Ishikawa (cell line): ENCODE results near the gene ADD1.

Experiments
- CEBPB ChIP-seq: IDR thresholded peaks from 2 replicates; pipeline ENCODE4 v1.6.1; 2012
- CREB1 ChIP-seq: IDR thresholded peaks from 2 replicates; pipeline ENCODE4 v1.6.1; 2012; ENCODE audit warnings: low read depth
- EGR1 ChIP-seq: IDR thresholded peaks from 2 replicates; pipeline ENCODE4 v1.6.1; 2012
- EP300 ChIP-seq: IDR thresholded peaks from 2 replicates; pipeline ENCODE4 v1.6.1; 2012; ENCODE audit warnings: borderline replicate concordance
- FOXM1 ChIP-seq: IDR thresholded peaks from 2 replicates; pipeline ENCODE4 v1.6.1; 2012; ENCODE audit warnings: low read depth, borderline replicate concordance
- MAX ChIP-seq: IDR thresholded peaks from 2 replicates; pipeline ENCODE4 v1.6.1; 2012
- NFIC ChIP-seq: IDR thresholded peaks from 2 replicates; pipeline ENCODE4 v1.6.1; 2012
- RAD21 ChIP-seq: IDR thresholded peaks from 2 replicates; pipeline ENCODE4 v1.6.1; 2012; ENCODE audit warnings: low read depth
- REST ChIP-seq: IDR thresholded peaks from 2 replicates; pipeline ENCODE4 v1.6.1; 2012; ENCODE audit warnings: low read depth, mild to moderate bottlenecking
- TAF1 ChIP-seq: IDR thresholded peaks from 2 replicates; pipeline ENCODE4 v1.6.1; 2012; ENCODE audit warnings: low read depth, mild to moderate bottlenecking
- TCF12 ChIP-seq: IDR thresholded peaks from 2 replicates; pipeline ENCODE4 v1.6.1; 2012; ENCODE audit warnings: low read depth
- TEAD4 ChIP-seq: IDR thresholded peaks from 2 replicates; pipeline ENCODE4 v1.6.1; 2012
- USF1 ChIP-seq: IDR thresholded peaks from 2 replicates; pipeline ENCODE4 v1.6.1; 2012
- YY1 ChIP-seq: IDR thresholded peaks from 2 replicates; pipeline ENCODE4 v1.6.1; 2012; ENCODE audit warnings: low read depth
- ZBTB7A ChIP-seq: IDR thresholded peaks from 2 replicates; pipeline ENCODE4 v1.6.1; 2012; ENCODE audit warnings: low read depth

Gene ADD1

DNA sequence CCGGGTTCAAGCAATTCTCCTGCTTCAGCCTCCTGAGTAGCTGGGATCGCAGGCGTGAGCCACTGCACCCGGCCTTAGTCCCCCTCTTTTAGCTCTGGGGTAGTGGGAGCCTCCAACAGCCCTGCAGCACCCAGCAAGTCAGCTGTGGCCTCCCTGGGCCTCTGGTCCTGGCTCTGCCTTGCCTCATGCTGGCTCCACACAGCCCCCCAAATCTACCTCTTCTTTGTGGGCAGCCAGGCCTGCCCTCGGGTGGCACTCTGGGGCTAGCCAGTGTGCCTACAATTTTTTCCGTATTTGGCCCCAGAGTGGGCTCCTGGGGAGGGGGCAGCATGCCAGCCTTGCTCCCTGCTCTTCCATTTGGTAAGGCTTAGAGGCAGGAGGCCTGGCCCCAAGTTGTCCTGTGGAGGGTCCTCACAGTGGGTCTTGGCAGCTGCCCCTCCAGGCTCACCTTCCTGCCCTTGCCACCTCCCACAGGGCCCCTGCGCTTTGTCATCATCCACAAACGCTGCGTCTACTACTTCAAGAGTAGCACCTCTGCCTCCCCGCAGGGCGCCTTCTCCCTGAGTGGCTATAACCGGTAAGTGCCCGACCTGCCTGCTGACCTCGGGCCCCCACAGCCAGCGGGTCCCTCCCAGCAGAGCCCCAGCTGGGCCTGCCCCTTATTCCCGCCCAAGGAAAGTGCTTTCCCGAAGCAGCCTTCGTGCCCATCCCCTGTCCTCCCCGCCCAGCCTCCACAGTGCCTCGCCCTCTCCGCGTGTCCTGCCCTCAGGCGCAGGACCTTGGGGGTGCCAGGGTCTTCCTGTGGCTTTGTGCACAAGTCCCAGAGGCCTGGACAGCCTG, 21.0 kb upstream of the ADD1 start:
- TF ChIP-seq YY1 (no peak), ZBTB7A (no peak), EGR1 (no peak), RAD21 (no peak), TEAD4 (no peak), FOXM1 (no peak), MAX (no peak), USF1 (no peak), CEBPB (no peak), TCF12 (no peak), NFIC (no peak), EP300 (no peak), CREB1 (no peak), TAF1 (no peak), REST (no peak)

DNA sequence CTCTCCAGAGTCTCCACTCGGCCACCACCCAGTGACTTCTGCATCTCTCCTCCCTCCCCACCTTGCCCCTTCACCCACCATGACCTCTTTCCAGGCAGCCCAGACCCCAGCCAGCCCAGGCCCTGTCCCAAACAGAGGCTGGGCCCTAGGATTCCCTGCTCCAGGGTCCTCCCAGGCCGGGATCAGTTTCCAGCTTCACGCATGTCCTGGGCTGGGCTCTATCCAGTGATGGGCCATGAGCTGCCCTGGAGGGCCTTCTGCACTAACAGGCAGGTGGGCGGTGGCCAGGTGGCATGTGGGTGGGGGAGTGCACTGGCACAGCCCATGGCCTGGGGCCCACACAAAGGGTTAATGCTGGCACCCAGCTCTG, 20.4 kb upstream of the ADD1 start:
- TF ChIP-seq EP300 (no peak), CREB1 (no peak), YY1 (no peak), TEAD4 (no peak), USF1 (no peak), RAD21 (no peak), TAF1 (no peak), CEBPB (no peak), ZBTB7A (no peak), FOXM1 (no peak), MAX (no peak), TCF12 (no peak), NFIC (no peak), EGR1 (no peak), REST (no peak)

DNA sequence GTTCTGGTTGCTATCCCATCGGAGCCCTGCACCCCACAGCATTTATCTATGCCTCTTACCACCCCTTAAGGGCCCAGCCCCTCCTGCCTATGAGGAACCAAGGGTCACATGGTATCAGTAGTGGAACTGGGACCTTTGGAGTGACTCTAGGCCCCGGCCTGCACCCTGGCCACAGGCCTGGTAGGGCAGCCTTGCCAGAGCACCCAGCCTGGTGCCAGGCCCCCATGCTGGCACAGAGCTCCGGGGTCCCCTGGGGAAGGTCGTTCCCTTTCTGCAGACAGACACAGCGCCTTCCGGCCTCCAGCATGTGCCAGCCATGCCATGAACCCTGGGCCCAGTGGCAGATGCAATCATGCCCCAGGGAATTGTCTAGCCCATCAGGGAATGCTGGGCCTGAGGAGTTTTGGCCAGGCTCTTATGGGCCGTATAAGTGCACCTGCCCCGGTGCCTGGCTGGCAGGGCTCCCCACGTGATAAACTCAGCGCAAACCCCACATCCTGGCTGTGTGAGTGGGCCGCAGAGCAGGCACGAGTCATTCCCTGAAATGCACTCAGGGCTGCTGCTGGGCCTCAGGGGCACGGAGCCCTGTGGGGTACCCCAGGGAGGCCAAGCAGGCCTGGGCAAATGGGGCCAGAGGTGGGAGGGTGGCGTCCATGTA, 19.8 kb upstream of the ADD1 start:
- no peak for TF ChIP-seq YY1
- no peak for TF ChIP-seq REST
- no peak for TF ChIP-seq TEAD4
- TF ChIP-seq ZBTB7A, result no peak
- no peak for TF ChIP-seq USF1
- TF ChIP-seq TCF12, result no peak
- TF ChIP-seq CREB1, result no peak

DNA sequence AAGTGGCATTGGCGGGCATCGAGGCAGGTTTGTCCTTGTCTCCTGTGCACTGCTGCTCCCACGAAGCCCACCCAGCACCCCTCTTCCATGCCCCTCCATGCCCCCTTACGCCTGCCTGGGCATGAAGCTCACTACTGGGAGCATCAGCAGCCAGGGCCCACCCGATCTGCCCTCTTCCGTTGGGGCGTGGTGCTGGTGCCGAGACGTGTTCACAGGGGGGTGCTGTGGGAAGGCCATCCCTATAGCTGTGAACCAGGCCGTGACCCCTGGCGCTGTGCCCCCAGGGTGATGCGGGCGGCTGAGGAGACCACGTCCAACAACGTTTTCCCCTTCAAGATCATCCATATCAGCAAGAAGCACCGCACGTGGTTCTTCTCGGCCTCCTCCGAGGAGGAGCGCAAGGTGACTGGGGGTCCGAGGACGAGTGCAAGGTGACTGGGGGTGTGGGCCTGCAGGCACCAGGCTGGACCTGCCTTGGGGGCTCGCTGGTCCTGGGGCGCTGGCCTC, 19.3 kb upstream of the ADD1 start:
- TF ChIP-seq EGR1 (no peak), USF1 (no peak), ZBTB7A (no peak), EP300 (no peak), TEAD4 (no peak), REST (no peak), YY1 (no peak), TAF1 (no peak), CREB1 (no peak), RAD21 (no peak), FOXM1 (no peak)
